Lung microvascular endothelial cell (primary cell): ENCODE results near the gene RTL1. TPM values are rescaled to one million over a fixed set of nuclear protein-coding genes. Genes with fewer than 3 reads are reported as not detected.

Experiments used
- DNase-seq, 2 donors: peaks; one replicate each; pipeline versions ENCODE4 v3.0.0 to v3.0.0-alpha.2; 2010; ENCODE audit warnings: low read depth in 2 of 2
- total RNA-seq: library from RNA; depleted of rRNA; stranded (reverse); fragments of >200 nt; gene quantifications from 2 replicates; pipeline ENCODE4 v1.2.1, GENCODE V29; 2014

Gene RTL1
- total RNA-seq, 1 donor from 2014 or later: not detected

DNA sequence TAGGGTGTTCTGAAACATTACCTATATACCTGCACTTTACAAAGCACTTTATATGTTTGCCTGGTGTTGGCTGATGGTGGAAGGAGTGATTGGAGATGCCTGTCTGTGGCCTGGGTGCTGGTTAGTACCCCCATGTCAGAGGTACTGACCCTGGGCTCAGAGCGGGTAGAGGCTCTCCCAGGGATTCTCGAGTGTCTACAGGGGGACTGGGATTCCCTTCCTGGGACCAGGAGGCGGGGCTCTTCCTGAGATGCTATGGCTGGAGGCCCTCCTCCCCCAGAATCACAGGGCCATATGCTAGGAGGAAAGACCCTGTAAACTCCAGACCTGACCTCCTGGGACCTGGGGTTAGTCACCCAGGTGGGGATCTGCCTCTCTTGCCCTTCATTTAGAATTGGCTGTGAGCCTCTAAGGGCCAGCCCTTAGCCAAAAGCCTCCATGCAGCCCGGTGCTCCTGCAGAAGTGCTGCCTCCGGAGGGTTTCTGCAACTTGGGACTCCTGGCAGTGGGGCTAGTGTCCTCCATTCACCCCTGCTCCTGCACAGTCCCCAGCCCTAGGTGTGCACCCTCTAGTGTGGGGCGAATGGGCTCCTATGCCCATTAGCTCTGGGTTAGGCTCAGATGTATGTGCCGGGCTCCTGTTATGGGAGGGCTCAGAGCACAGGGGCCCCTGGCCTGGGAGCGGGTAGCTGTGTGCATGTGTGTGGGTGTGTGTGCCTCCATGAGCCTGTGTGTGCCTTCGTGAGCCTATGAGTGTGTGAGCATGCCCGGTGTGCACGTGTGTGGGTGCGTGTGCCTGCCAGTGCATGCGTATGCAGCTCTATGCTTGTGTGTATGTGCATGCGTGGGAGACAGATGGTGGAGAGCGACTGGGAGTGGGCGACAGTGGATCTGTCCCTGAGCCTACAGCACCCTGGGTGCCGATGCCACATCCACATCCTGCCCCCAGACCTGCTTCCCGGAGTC, 36.6 kb downstream of the RTL1 start:
- DNase-seq: no peak

GRCh38 chr14:100865682-100866591, 37.6 kb downstream of the RTL1 start:
- DNase-seq: no peak

GRCh38 chr14:100864960-100865681, 38.4 kb downstream of the RTL1 start:
- DNase-seq: no peak

GRCh38 chr14:100864206-100864605, 39.3 kb downstream of the RTL1 start:
- no peak for DNase-seq

GRCh38 chr14:100862793-100863192, 40.7 kb downstream of the RTL1 start:
- DNase-seq: no peak

DNA sequence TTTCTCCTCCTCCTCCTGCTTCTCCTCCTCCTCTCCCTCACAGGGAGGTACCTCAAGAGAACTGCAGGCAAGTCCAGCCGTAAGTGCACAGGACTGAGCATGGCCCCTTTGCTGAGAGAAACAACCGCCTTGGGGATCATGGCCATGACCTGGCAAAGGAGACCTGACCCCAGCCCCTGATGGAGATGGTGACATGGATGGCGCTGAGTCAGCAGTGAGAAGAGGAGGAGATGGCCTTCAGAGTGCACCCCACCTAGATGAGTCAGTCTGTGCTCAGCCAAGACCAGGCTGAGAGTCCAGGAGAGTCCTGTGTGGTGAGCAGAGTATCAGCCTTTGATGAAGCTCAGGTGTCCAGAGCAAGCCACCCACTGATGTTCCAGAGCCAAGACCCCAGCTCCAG, 41.2 kb downstream of the RTL1 start:
- no peak for DNase-seq

- no peak for DNase-seq
Measured at GRCh38 chr14:100861937-100862247, 41.6 kb downstream of the RTL1 start.

GRCh38 chr14:100861188-100861936, 42.2 kb downstream of the RTL1 start:
- no peak for DNase-seq

GRCh38 chr14:100860556-100861187, 42.9 kb downstream of the RTL1 start:
- no peak for DNase-seq

- no peak for DNase-seq
Measured at GRCh38 chr14:100859781-100860180, 43.7 kb downstream of the RTL1 start.

DNA sequence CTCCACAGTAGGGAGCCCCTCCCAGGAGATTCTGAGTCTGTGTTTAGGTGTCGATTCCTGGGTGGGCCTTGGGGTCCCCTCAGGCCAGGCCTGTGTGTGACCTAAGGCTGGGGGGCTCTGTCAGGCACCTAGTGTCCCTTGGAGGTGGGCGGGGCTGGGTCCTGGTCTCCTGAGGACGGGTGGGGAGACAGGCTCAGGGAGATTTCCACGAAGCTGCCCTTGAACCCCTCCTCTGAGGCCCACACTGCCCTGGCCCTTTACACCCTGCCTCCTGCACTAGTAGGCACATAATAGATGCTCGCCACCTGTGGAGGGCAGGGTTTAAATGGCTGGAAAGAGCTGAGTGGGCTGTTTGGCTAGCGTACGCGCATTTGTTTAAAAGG, 44.7 kb downstream of the RTL1 start:
- DNase-seq: no peak

GRCh38 chr14:100857923-100858837, 45.3 kb downstream of the RTL1 start:
- no peak for DNase-seq

DNA sequence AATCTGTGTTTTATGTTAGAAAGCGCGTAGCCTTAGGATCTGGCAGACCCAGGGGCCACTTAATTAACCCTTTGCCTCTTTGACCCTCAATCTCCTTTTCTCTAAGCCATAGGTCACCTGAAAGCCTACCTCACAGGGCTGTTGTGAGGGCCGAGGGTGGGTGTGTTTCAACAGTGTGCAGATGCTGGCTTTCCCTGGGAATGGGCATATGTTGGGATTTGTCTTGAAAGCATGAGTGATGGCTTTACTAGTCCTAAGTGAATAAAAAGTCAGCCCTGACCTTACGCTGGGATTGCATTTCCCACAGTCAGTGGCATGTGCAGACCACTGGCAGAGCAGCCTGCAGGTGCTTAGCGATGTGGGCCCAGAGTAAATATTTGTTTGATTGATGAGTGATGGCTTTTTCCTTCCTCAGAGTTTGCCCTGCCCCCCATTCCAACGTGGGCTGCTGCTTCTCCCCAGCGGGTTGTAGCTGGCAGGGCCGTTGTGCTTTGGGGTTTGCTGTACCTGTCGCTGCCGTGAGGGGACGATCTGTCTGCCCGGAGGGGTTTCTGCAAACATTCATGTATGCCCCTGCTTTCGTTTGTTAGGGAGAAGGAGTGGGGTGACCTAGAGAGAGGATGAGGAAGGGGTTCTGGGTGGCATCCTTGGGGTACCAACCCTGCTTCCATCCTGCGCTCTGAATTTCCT, 46.1 kb downstream of the RTL1 start:
- DNase-seq: no peak

GRCh38 chr14:100856056-100856950, 47.2 kb downstream of the RTL1 start:
- DNase-seq: no peak

GRCh38 chr14:100855256-100855930, 48.1 kb downstream of the RTL1 start:
- DNase-seq: no peak

GRCh38 chr14:100854435-100854834, 49.1 kb downstream of the RTL1 start:
- no peak for DNase-seq

DNA sequence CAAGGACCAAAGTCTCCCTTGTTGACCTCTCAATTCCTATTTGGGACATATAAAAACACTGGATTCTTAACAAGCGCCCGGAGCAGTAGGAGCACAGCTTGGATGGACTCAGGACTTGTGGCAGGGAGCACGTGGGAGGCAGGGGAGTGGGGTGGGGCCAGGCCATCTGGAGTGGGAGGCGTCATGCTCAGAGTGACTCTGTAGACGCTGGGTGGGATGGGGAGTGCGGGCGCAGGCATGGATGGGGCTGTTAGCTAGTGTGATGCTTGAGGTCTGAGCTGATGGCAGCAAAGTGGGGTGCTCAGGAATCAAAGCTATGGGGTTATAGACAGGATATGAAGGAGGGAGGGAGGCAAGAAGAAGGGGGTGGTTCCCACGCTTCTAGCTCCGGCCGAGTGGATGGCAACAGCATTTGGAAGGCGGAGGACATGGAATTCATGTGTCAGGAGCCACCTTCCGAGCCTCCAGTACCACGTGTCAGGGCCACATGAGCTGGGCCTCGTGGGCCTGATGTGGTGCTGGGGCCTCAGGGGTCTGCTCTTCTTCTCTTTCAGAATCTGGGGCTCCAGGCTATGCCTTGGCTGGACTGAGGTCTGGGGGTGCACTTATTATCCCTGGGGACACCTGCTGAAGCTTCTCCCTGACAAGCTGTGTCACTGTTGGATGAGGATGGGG, 51.4 kb downstream of the RTL1 start:
- DNase-seq: no peak
